GM18505 (cell line): Measurements from ENCODE around the gene CMTM1.

Source experiments
- ATAC-seq: cut with Tn5 transposase; IDR thresholded peaks from one replicate; pipeline ENCODE4 v1.9.1; 2021; ENCODE audit not compliant: unreplicated experiment
- POLR2A ChIP-seq: IDR thresholded peaks from 4 replicates; pipeline ENCODE4 v1.6.1; 2011; ENCODE audit warnings: borderline replicate concordance; ENCODE audit not compliant: insufficient read depth, insufficient read length; ENCODE audit errors: extremely low read depth

The CMTM1 gene

GRCh38 chr16:66566051-66566901 is at the start of gene CMTM1:
Gene CMTM1, plus strand, starts transcription at chr16:66566439. Its CDS starts 75 bp downstream, at chr16:66566514.
- TF ChIP-seq POLR2A = no peak
- no peak for ATAC-seq

GRCh38 chr16:66516509-66516807 is 49.8 kb upstream of the CMTM1 start:
- peak; percentile 26 for ATAC-seq

GRCh38 chr16:66516808-66517585 is 49.2 kb upstream of the CMTM1 start:
- ATAC-seq = peak; percentile 95
- peak; percentile 57 for TF ChIP-seq POLR2A

More at GRCh38 chr16:66516509-66516807, 49.8 kb upstream of the CMTM1 start:
- no peak for TF ChIP-seq POLR2A

- no peak for TF ChIP-seq POLR2A
- no peak for ATAC-seq
These were observed 48.5 kb upstream of the CMTM1 start for GRCh38 chr16:66517586-66518263.

- no peak for ATAC-seq
- TF ChIP-seq POLR2A = no peak
These were observed 46.5 kb upstream of the CMTM1 start for GRCh38 chr16:66519482-66520373.

GRCh38 chr16:66520406-66521170 is 45.7 kb upstream of the CMTM1 start:
- no peak for ATAC-seq
- TF ChIP-seq POLR2A = no peak

GRCh38 chr16:66521252-66521713 is 45.0 kb upstream of the CMTM1 start:
- no peak for TF ChIP-seq POLR2A
- ATAC-seq = no peak

GRCh38 chr16:66521951-66522771 is 44.1 kb upstream of the CMTM1 start:
- ATAC-seq = no peak
- no peak for TF ChIP-seq POLR2A

GRCh38 chr16:66522816-66523590 is 43.2 kb upstream of the CMTM1 start:
- no peak for ATAC-seq
- TF ChIP-seq POLR2A = no peak

GRCh38 chr16:66523861-66524354 is 42.3 kb upstream of the CMTM1 start:
- ATAC-seq = peak; percentile 41
- TF ChIP-seq POLR2A = peak; percentile 28
